ENCODE measurements around the gene SQSTM1. TPM values are rescaled to one million over a fixed set of nuclear protein-coding genes. Genes with fewer than 3 reads are reported as not detected.

SQSTM1 gene
- total and polyA plus RNA-seq, 12 donors: 258 to 2,312 (median 660) TPM

- no peak for TF ChIP-seq POLR2A (IDR thresholded peaks at IDR 0.05)
- no peak for TF ChIP-seq CTCF (IDR thresholded peaks at IDR 0.05)
- H3K9me3 ChIP-seq (replicated peaks in 1 of 3): no peaks in the 10 kb centered on the region
- 90 to 96% (median 94%) methylated on average over 14 to 36 of the region's 36 CpGs for whole genome bisulfite sequencing, 4 donors
- H3K36me3 ChIP-seq (replicated peaks in 1 of 2): peaks cover 0 to 43% of the 10 kb centered on the region in 2 donors
- DNase-seq: peak in 1 of 7 donors; percentile 28
- H3K4me3 ChIP-seq: no peak overlapping the region
- intact Hi-C loops (cut with DNase I): loop anchor here in 1 of 2 donors (5.0 kb wide), 1 partner anchor 37 kb away; no protein-coding TSS in a partner anchor
- H3K4me1 ChIP-seq (replicated peaks in 1 of 2): peaks cover 22 to 45% of the 10 kb centered on the region in 2 donors
- H3K27me3 ChIP-seq: no peaks in the 10 kb centered on the region
- H3K27ac ChIP-seq: peak overlapping the region in 1 of 5 donors; percentile 6
Measured at GRCh38 chr5:179798771-179799643, 21.7 kb upstream of the SQSTM1 start.

- Histone ChIP-seq H3K27ac (peak overlapping the region in 1 of 5 donors; percentile 6), H3K9me3 (replicated peaks in 1 of 3) (no peaks in the 10 kb centered on the region), H3K27me3 (no peaks in the 10 kb centered on the region), H3K4me3 (no peak overlapping the region), H3K36me3 (replicated peaks in 1 of 2) (peaks cover 0 to 43% of the 10 kb centered on the region in 2 donors), H3K4me1 (replicated peaks in 1 of 2) (peaks cover 28 to 51% of the 10 kb centered on the region in 2 donors)
- TF ChIP-seq POLR2A (IDR thresholded peaks at IDR 0.05): no peak
- TF ChIP-seq CTCF (IDR thresholded peaks at IDR 0.05): no peak
- intact Hi-C loops (cut with DNase I): loop anchor here in 1 of 2 donors (5.0 kb wide), 1 partner anchor 37 kb away; no protein-coding TSS in a partner anchor
- DNase-seq: peak in 1 of 7 donors; percentile 25
- 82 to 97% (median 84%) methylated on average over 4 to 5 of the region's 5 CpGs for WGBS, 4 donors
Measured at GRCh38 chr5:179799644-179799973, 21.1 kb upstream of the SQSTM1 start.

GRCh38 chr5:179800071-179800695 lies 20.5 kb upstream of the SQSTM1 start:
- Histone ChIP-seq H3K9me3 (replicated peaks in 1 of 3) (no peaks in the 10 kb centered on the region), H3K4me3 (no peak overlapping the region), H3K4me1 (replicated peaks in 1 of 2) (peaks cover 34 to 51% of the 10 kb centered on the region in 2 donors), H3K36me3 (replicated peaks in 1 of 2) (peaks cover 0 to 43% of the 10 kb centered on the region in 2 donors), H3K27ac (peak overlapping the region in 1 of 5 donors; percentile 32), H3K27me3 (no peaks in the 10 kb centered on the region)
- peak in 1 of 7 donors; percentile 22 for DNase-seq
- intact Hi-C loops (cut with DNase I): loop anchor here in 1 of 2 donors (10.0 kb wide), 2 partner anchors 55 to 105 kb away; partner anchors contain the start of genes MRNIP and TBC1D9B
- TF ChIP-seq POLR2A (IDR thresholded peaks at IDR 0.05) (no peak), CTCF (IDR thresholded peaks at IDR 0.05) (no peak)
- 88 to 96% (median 93%) methylated on average over 4 to 21 of the region's 21 CpGs for WGBS, 4 donors

- Histone ChIP-seq H3K27me3 (no peaks in the 10 kb centered on the region), H3K27ac (peak overlapping the region in 2 of 5 donors; percentile 30 to 32), H3K4me3 (no peak overlapping the region), H3K4me1 (replicated peaks in 1 of 2) (peaks cover 37 to 49% of the 10 kb centered on the region in 2 donors), H3K36me3 (replicated peaks in 1 of 2) (peaks cover 0 to 43% of the 10 kb centered on the region in 2 donors), H3K9me3 (replicated peaks in 1 of 3) (no peaks in the 10 kb centered on the region)
- 66 to 82% (median 74%) methylated on average over 6 to 12 of the region's 12 CpGs for WGBS, 4 donors
- intact Hi-C loops (cut with DNase I): loop anchor here in 1 of 2 donors (10.0 kb wide), 2 partner anchors 54 to 104 kb away; partner anchors contain the start of genes MRNIP and TBC1D9B
- TF ChIP-seq CTCF (IDR thresholded peaks at IDR 0.05): no peak
- TF ChIP-seq POLR2A (IDR thresholded peaks at IDR 0.05): no peak
- peak in 4 of 7 donors; percentile 15 to 34 (median 30) for DNase-seq
Measured at GRCh38 chr5:179800696-179801201, 20.0 kb upstream of the SQSTM1 start.

All from adrenal gland (tissue), 12 donors.